Measurements from ENCODE around the gene UROC1. TPM values are rescaled to one million over a fixed set of nuclear protein-coding genes. Genes with fewer than 3 reads are reported as not detected.

Gene UROC1
- total RNA-seq, 1 donor from 2014 or later: not detected

- intact Hi-C loops (cut with micrococcal nuclease): no loop called here
- H3K9me3 Mint-ChIP-seq: no peaks in the 10 kb centered on the region
- TF ChIP-seq CTCF (IDR thresholded peaks at IDR 0.05): no peak
- peaks cover 2% of the 10 kb centered on the region for H3K4me1 Mint-ChIP-seq
- H3K27me3 Mint-ChIP-seq: no peaks in the 10 kb centered on the region
- no peaks in the 10 kb centered on the region for H3K36me3 Mint-ChIP-seq (ENCODE audit: low read depth)
- DNase-seq: no peak
- H3K4me3 Mint-ChIP-seq: no peak overlapping the region
- ChIA-PET POLR2A (no interaction called here), CTCF (no interaction called here)
- no peak overlapping the region for H3K27ac Mint-ChIP-seq
- ATAC-seq (ENCODE audit: low read depth): no peak
Observed at GRCh38 chr3:126494204-126494969, 23.2 kb downstream of the UROC1 start.

- Mint-ChIP-seq H3K27me3 (no peaks in the 10 kb centered on the region), H3K4me3 (no peak overlapping the region), H3K36me3 (ENCODE audit: low read depth) (no peaks in the 10 kb centered on the region), H3K4me1 (peaks cover 2% of the 10 kb centered on the region), H3K9me3 (no peaks in the 10 kb centered on the region), H3K27ac (no peak overlapping the region)
- ATAC-seq (ENCODE audit: low read depth) (no peak), DNase-seq (no peak)
- intact Hi-C loops (cut with micrococcal nuclease): no loop called here
- ChIA-PET POLR2A (no interaction called here), CTCF (interaction anchor here (0.6 kb wide), 1 partner anchor 185 kb away, joined by 4 read pairs; no protein-coding TSS in a partner anchor)
- TF ChIP-seq CTCF (IDR thresholded peaks at IDR 0.05): no peak
Observed at GRCh38 chr3:126493739-126494138, 23.8 kb downstream of the UROC1 start.

GRCh38 chr3:126493051-126493450 is 24.5 kb downstream of the UROC1 start:
- H3K4me3 Mint-ChIP-seq: no peak overlapping the region
- POLR2A ChIA-PET: no interaction called here
- CTCF ChIA-PET: interaction anchor here (0.6 kb wide), 1 partner anchor 186 kb away, joined by 4 read pairs; no protein-coding TSS in a partner anchor
- peaks cover 2% of the 10 kb centered on the region for H3K4me1 Mint-ChIP-seq
- TF ChIP-seq CTCF (IDR thresholded peaks at IDR 0.05): no peak
- H3K27me3 Mint-ChIP-seq: no peaks in the 10 kb centered on the region
- H3K36me3 Mint-ChIP-seq (ENCODE audit: low read depth): no peaks in the 10 kb centered on the region
- no peak for DNase-seq
- intact Hi-C loops (cut with micrococcal nuclease): no loop called here
- no peak for ATAC-seq (ENCODE audit: low read depth)
- H3K9me3 Mint-ChIP-seq: no peaks in the 10 kb centered on the region
- H3K27ac Mint-ChIP-seq: no peak overlapping the region

- Mint-ChIP-seq H3K4me3 (no peak overlapping the region), H3K4me1 (peaks cover 5% of the 10 kb centered on the region)
Observed at GRCh38 chr3:126491221-126492013, 26.2 kb downstream of the UROC1 start.

More at GRCh38 chr3:126491221-126492013, 26.2 kb downstream of the UROC1 start:
- Mint-ChIP-seq H3K27me3 (no peaks in the 10 kb centered on the region), H3K27ac (no peak overlapping the region), H3K36me3 (ENCODE audit: low read depth) (no peaks in the 10 kb centered on the region), H3K9me3 (no peaks in the 10 kb centered on the region)
- POLR2A ChIA-PET: no interaction called here
- CTCF ChIA-PET: no interaction called here
- no peak for TF ChIP-seq CTCF (IDR thresholded peaks at IDR 0.05)
- intact Hi-C loops (cut with micrococcal nuclease): no loop called here
- no peak for DNase-seq
- ATAC-seq (ENCODE audit: low read depth): no peak
